GM06990 (cell line): ENCODE measurements around the gene ANOS1.

Experiments
- DNase-seq: peaks from one replicate; pipeline ENCODE4 v3.0.0-alpha.2; 2011; ENCODE audit not compliant: insufficient read length; ENCODE audit errors: extremely low read depth
- H3K27me3 ChIP-seq: replicated peaks from 2 replicates; pipeline ENCODE4 v1.6.0; 2011; ENCODE audit warnings: low read length; ENCODE audit not compliant: control insufficient read depth, insufficient read depth
- H3K36me3 ChIP-seq: 2 replicates; pipeline ENCODE4 v1.5.1; 2011; ENCODE audit warnings: low read length; ENCODE audit not compliant: control insufficient read depth, insufficient read depth
- H3K4me3 ChIP-seq: replicated peaks from 2 replicates; pipeline ENCODE4 v1.5.1; 2011; ENCODE audit warnings: low read depth, mild to moderate bottlenecking, control low read depth, low read length
- CTCF ChIP-seq: IDR thresholded peaks from 2 replicates; pipeline ENCODE4 v1.5.1; 2011; ENCODE audit warnings: low read length, control low read depth, mild to moderate bottlenecking, inconsistent platforms; ENCODE audit not compliant: insufficient read depth, poor library complexity, severe bottlenecking

Gene ANOS1

GRCh38 chrX:8635812-8636211 lies 96.1 kb downstream of the ANOS1 start:
- H3K4me3 ChIP-seq = no peak overlapping the region
- no peak for DNase-seq
- TF ChIP-seq CTCF = no peak
- no peaks in the 10 kb centered on the region for H3K27me3 ChIP-seq
- no peaks in the 10 kb centered on the region for H3K36me3 ChIP-seq

GRCh38 chrX:8632924-8633323 lies 99.0 kb downstream of the ANOS1 start:
- no peak for TF ChIP-seq CTCF

GRCh38 chrX:8629871-8630270 lies 102.1 kb downstream of the ANOS1 start:
- Histone ChIP-seq H3K27me3 (no peaks in the 10 kb centered on the region), H3K4me3 (no peak overlapping the region), H3K36me3 (no peaks in the 10 kb centered on the region)
- no peak for DNase-seq
- TF ChIP-seq CTCF = no peak

More at GRCh38 chrX:8632924-8633323, 99.0 kb downstream of the ANOS1 start:
- Histone ChIP-seq H3K36me3 (no peaks in the 10 kb centered on the region), H3K27me3 (no peaks in the 10 kb centered on the region), H3K4me3 (no peak overlapping the region)
- no peak for DNase-seq

- no peaks in the 10 kb centered on the region for H3K36me3 ChIP-seq
- TF ChIP-seq CTCF = no peak
- DNase-seq = no peak
- no peak overlapping the region for H3K4me3 ChIP-seq
- no peaks in the 10 kb centered on the region for H3K27me3 ChIP-seq
Observed at GRCh38 chrX:8627796-8628195, 104.1 kb downstream of the ANOS1 start.

- no peak for DNase-seq
- Histone ChIP-seq H3K27me3 (no peaks in the 10 kb centered on the region), H3K4me3 (no peak overlapping the region), H3K36me3 (no peaks in the 10 kb centered on the region)
- TF ChIP-seq CTCF = no peak
Observed at GRCh38 chrX:8607326-8607725, 124.6 kb downstream of the ANOS1 start.

- no peak for DNase-seq
- no peak overlapping the region for H3K4me3 ChIP-seq
- no peaks in the 10 kb centered on the region for H3K36me3 ChIP-seq
- no peak for TF ChIP-seq CTCF
- no peaks in the 10 kb centered on the region for H3K27me3 ChIP-seq
Observed at GRCh38 chrX:8604131-8604530, 127.8 kb downstream of the ANOS1 start.
